Activated CD8-positive, alpha-beta T cell treated with anti-CD3 and anti-CD28 coated beads, Interleukin-2, amount 10 ng/mL, durations not matched to agents 7 days and 5 days (primary cell): ENCODE data around the gene ZNF366. TPM values are rescaled to one million over a fixed set of nuclear protein-coding genes. Genes with fewer than 3 reads are reported as not detected.

Experiments used
- ATAC-seq: fragments of 150-1000 bp; cut with Tn5 transposase; one replicate; pipeline ENCODE4 v1.10.0; 2021; ENCODE audit warnings: moderate library complexity
- CTCF ChIA-PET: fragments of 350-600 bp; sonication (Branson Sonifier 250); formaldehyde crosslinking; loops from one replicate; lab custom pipeline; 2021; ENCODE audit warnings: antibody characterized with exemption; lab: Charles Lee
- POLR2A ChIA-PET: fragments of 350-600 bp; sonication (Branson Sonifier 250); formaldehyde crosslinking; loops from one replicate; lab custom pipeline; 2021; ENCODE audit warnings: antibody characterized with exemption; lab: Charles Lee
- DNase-seq: peaks from one replicate; pipeline ENCODE4 v3.0.0-alpha.2; 2020
- H3K27ac Mint-ChIP-seq: one replicate; pipeline ENCODE4 v1.8.0; 2021; ENCODE audit warnings: mild to moderate bottlenecking, mixed read lengths
- H3K27me3 Mint-ChIP-seq: one replicate; pipeline ENCODE4 v1.8.0; 2021; ENCODE audit warnings: low read depth, mixed read lengths
- H3K36me3 Mint-ChIP-seq: one replicate; pipeline ENCODE4 v1.8.0; 2021; ENCODE audit warnings: low read depth, mixed read lengths
- H3K4me1 Mint-ChIP-seq: one replicate; pipeline ENCODE4 v1.8.0; 2021; ENCODE audit warnings: low read depth, mixed read lengths
- H3K4me3 Mint-ChIP-seq: one replicate; pipeline ENCODE4 v1.8.0; 2021; ENCODE audit warnings: mild to moderate bottlenecking, mixed read lengths
- H3K9me3 Mint-ChIP-seq: one replicate; pipeline ENCODE4 v1.8.0; 2022; ENCODE audit warnings: mixed read lengths; ENCODE audit not compliant: insufficient read depth
- total RNA-seq, 2 experiments: library from RNA; stranded (reverse); gene quantifications; one replicate each; pipeline ENCODE4 v1.2.3, GENCODE V29; 2021

ZNF366 gene
- total RNA-seq, 2 experiments from 2014 or later = not detected

- CTCF ChIA-PET = interaction anchor here (2.1 kb wide), 1 partner anchor 67 kb away, joined by 4 read pairs; no protein-coding TSS in a partner anchor
- POLR2A ChIA-PET = no interaction called here
- H3K36me3 Mint-ChIP-seq = no peaks in the 10 kb centered on the region
- no peak overlapping the region for H3K4me3 Mint-ChIP-seq
- no peaks in the 10 kb centered on the region for H3K4me1 Mint-ChIP-seq
- no peaks in the 10 kb centered on the region for H3K9me3 Mint-ChIP-seq
- no peak for DNase-seq
- H3K27ac Mint-ChIP-seq = no peak overlapping the region
- H3K27me3 Mint-ChIP-seq = peaks cover 9% of the 10 kb centered on the region
- ATAC-seq = no peak
Observed at GRCh38 chr5:72433522-72433921, 73.7 kb downstream of the ZNF366 start.

DNA sequence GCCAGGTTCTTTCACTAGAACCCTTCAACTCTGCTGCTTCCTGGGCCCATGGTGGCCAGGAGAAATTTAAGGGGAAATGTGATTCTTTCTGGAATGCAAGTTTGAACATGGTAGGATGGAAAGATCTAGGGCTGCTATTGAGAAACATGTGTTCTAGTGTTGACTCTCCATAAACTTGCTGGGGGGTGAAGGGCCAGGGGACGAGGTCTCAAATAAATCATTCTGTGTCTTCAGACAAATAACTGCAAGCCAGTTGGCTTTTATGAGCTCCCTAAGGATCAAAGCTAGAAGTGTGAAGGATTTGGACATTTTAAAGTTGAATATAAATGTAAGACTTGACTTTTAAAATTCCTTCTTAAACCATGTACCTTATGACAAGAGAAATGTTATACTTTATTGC, 78.5 kb downstream of the ZNF366 start:
- no peaks in the 10 kb centered on the region for H3K4me1 Mint-ChIP-seq
- H3K36me3 Mint-ChIP-seq = no peaks in the 10 kb centered on the region
- no peak overlapping the region for H3K4me3 Mint-ChIP-seq
- peaks cover 20% of the 10 kb centered on the region for H3K27me3 Mint-ChIP-seq
- ATAC-seq (no peak), DNase-seq (no peak)
- H3K27ac Mint-ChIP-seq = no peak overlapping the region
- POLR2A ChIA-PET = no interaction called here
- no peaks in the 10 kb centered on the region for H3K9me3 Mint-ChIP-seq
- CTCF ChIA-PET = no interaction called here

DNA sequence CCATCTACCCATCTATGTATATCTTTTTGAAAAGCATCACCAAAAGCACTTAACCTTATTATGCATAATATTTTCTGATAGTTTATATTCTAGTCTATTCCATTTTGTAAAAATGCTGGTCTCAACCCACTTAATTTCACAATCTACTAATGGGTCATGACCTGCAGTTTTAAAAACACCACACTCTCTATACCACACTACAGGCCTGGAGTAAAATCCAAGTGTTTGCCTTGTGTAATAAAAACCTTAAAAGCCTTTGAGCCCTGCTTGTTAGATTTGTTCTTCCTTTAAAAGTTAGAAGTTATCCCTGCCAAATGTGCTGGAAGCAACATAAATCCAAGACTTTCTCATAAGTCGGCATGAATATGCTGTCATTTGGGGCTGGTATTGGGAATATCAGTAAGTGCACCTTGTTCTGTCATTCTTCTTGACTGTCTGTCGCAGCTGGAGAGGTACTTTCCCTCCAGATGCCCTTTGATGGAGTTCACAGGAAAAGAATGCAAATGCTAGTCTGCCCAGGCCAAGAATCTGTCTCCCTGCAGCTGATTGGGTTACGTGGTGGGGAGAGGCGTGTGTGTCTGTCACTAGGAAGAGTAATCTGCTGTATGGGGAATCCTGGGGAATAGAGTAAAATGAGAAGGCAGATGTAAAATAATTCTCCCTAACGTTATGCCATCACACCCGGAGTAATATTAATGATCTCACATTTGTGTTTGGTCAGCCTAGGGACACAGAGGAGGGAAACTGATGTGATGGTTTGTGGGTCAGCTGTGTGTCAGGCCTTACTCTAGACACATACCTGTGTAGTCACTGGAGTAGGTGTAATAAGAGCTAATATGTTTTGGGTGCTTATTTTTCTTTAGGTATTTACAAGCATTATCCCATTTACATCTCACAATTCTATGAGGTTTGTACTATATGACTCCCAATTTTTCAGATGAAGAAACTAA, 79.4 kb downstream of the ZNF366 start:
- Mint-ChIP-seq H3K4me1 (no peaks in the 10 kb centered on the region), H3K36me3 (no peaks in the 10 kb centered on the region), H3K4me3 (no peak overlapping the region), H3K27ac (no peak overlapping the region), H3K27me3 (peaks cover 20% of the 10 kb centered on the region), H3K9me3 (no peaks in the 10 kb centered on the region)
- POLR2A ChIA-PET = no interaction called here
- CTCF ChIA-PET = interaction anchor here (0.6 kb wide), 1 partner anchor 62 kb away, joined by 3 read pairs; no protein-coding TSS in a partner anchor
- ATAC-seq (no peak), DNase-seq (no peak)

DNA sequence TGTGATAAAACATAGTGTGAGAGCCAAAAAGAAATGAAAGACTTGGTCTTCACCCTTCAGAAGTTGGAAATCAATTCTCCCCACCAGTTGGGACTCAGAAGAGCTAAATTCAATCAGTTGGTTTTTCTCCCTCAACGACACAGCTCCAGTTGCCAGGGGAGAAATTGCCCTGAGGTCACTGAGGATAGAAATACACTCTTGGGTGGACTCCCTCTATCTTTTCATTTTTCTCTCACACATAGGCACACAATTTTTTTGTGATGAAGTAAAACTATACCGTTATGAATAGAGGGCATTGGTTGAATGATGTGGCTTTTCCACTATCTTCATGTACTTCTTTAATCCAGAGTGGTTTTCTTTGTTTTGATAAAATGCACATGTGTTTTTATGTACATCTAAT, 80.2 kb downstream of the ZNF366 start:
- ChIA-PET CTCF (no interaction called here), POLR2A (no interaction called here)
- Mint-ChIP-seq H3K27ac (no peak overlapping the region), H3K36me3 (no peaks in the 10 kb centered on the region), H3K4me3 (no peak overlapping the region), H3K9me3 (no peaks in the 10 kb centered on the region), H3K4me1 (no peaks in the 10 kb centered on the region), H3K27me3 (peaks cover 22% of the 10 kb centered on the region)
- ATAC-seq (no peak), DNase-seq (no peak)

GRCh38 chr5:72426019-72426418, 81.2 kb downstream of the ZNF366 start:
- no peaks in the 10 kb centered on the region for H3K36me3 Mint-ChIP-seq
- H3K4me1 Mint-ChIP-seq = no peaks in the 10 kb centered on the region
- DNase-seq = no peak
- POLR2A ChIA-PET = no interaction called here
- no peak for ATAC-seq
- peaks cover 22% of the 10 kb centered on the region for H3K27me3 Mint-ChIP-seq
- CTCF ChIA-PET = no interaction called here
- H3K4me3 Mint-ChIP-seq = no peak overlapping the region
- H3K27ac Mint-ChIP-seq = no peak overlapping the region
- H3K9me3 Mint-ChIP-seq = no peaks in the 10 kb centered on the region

- peaks cover 6% of the 10 kb centered on the region for H3K27me3 Mint-ChIP-seq
- H3K4me3 Mint-ChIP-seq = no peak overlapping the region
- H3K36me3 Mint-ChIP-seq = no peaks in the 10 kb centered on the region
- DNase-seq (no peak), ATAC-seq (no peak)
- POLR2A ChIA-PET = no interaction called here
- H3K9me3 Mint-ChIP-seq = no peaks in the 10 kb centered on the region
- H3K27ac Mint-ChIP-seq = no peak overlapping the region
- CTCF ChIA-PET = no interaction called here
- no peaks in the 10 kb centered on the region for H3K4me1 Mint-ChIP-seq
Observed at GRCh38 chr5:72418271-72418670, 88.9 kb downstream of the ZNF366 start.

DNA sequence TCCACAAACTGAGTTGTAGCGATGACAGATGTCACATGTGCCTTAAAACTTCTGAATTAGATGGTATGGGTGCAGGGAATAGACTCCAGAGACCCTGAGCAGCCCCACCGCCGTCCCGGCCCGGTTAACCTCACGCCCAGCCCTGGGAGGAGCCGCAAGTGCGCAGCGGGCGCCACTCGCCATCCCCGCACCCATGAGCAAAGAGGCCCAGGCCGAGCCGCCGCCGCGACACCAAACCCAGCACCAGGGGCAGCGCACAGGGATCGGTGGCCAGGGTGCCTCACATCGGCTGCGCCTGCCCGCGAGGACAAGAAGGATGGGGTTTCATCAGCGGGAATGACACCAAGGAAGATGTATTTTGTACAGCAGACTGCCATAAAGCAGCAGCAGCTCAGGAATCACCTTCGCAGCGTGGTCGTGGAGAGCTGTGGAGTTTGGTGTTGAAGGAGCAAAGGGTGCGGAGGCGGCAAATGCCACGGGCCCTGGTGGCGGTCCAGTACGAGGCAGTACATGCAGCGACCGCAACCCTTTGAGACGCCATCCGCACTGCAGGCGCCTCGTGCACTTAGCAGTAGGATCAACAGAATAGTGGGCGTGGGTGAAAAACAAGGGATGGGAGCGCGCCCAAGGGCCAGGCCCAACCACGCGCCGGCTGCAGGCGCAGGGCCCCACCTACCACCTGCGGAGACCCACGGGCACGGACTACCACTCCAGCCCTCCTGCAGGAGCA, 89.7 kb downstream of the ZNF366 start:
- H3K4me1 Mint-ChIP-seq = no peaks in the 10 kb centered on the region
- DNase-seq (no peak), ATAC-seq (no peak)
- no peaks in the 10 kb centered on the region for H3K36me3 Mint-ChIP-seq
- H3K27ac Mint-ChIP-seq = no peak overlapping the region
- H3K4me3 Mint-ChIP-seq = no peak overlapping the region
- ChIA-PET POLR2A (no interaction called here), CTCF (no interaction called here)
- no peaks in the 10 kb centered on the region for H3K9me3 Mint-ChIP-seq
- H3K27me3 Mint-ChIP-seq = peaks cover 6% of the 10 kb centered on the region

- DNase-seq (no peak), ATAC-seq (no peak)
- ChIA-PET CTCF (no interaction called here), POLR2A (no interaction called here)
- Mint-ChIP-seq H3K4me1 (no peaks in the 10 kb centered on the region), H3K36me3 (no peaks in the 10 kb centered on the region), H3K9me3 (no peaks in the 10 kb centered on the region), H3K4me3 (no peak overlapping the region), H3K27ac (no peak overlapping the region), H3K27me3 (peaks cover 4% of the 10 kb centered on the region)
Observed at GRCh38 chr5:72415616-72416325, 91.4 kb downstream of the ZNF366 start.

DNA sequence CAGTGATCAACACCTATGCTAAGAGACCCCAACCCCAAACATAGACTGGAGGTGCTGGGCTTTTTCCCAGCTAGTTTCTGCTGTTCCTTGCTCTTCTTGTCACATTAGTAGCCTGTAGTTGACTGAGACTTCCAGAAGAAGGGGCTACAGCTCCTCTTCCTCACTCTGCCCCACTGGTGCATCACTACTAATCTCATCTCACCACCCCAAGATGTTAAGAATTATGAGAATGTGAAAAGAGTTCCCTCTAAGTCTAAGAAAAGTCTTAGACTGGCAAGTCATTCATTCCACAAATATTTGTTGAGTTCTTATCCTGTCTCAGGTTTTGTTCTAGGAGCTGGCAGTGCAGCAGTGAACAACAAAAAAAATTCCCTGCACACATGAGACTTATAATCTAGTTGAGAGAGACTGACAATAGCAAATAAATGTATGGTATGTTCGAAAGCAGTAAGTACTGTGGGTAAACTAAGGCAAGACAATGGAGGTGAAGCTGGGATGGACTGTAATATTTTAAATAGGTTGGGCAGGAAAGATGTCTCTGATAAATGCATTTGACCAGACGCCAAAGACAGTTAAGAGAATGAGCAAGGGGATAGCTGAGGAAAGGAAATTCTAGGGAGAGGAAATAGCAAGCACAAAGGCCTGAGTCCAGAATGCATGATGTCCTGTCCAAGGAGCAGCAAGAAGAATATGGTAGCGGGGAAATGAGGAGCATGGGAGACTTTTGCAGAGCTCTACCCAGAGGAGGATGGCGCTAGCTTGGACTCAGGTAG, 94.7 kb downstream of the ZNF366 start:
- H3K27ac Mint-ChIP-seq = no peak overlapping the region
- H3K36me3 Mint-ChIP-seq = no peaks in the 10 kb centered on the region
- ChIA-PET CTCF (no interaction called here), POLR2A (no interaction called here)
- no peaks in the 10 kb centered on the region for H3K9me3 Mint-ChIP-seq
- ATAC-seq = no peak
- H3K4me1 Mint-ChIP-seq = no peaks in the 10 kb centered on the region
- peaks cover 6% of the 10 kb centered on the region for H3K27me3 Mint-ChIP-seq
- H3K4me3 Mint-ChIP-seq = no peak overlapping the region
- no peak for DNase-seq

- DNase-seq (no peak), ATAC-seq (no peak)
- H3K27ac Mint-ChIP-seq = no peak overlapping the region
- ChIA-PET CTCF (no interaction called here), POLR2A (no interaction called here)
- no peaks in the 10 kb centered on the region for H3K36me3 Mint-ChIP-seq
- H3K4me1 Mint-ChIP-seq = no peaks in the 10 kb centered on the region
- H3K27me3 Mint-ChIP-seq = peaks cover 6% of the 10 kb centered on the region
- H3K9me3 Mint-ChIP-seq = no peaks in the 10 kb centered on the region
- no peak overlapping the region for H3K4me3 Mint-ChIP-seq
Observed at GRCh38 chr5:72410688-72411295, 96.4 kb downstream of the ZNF366 start.

DNA sequence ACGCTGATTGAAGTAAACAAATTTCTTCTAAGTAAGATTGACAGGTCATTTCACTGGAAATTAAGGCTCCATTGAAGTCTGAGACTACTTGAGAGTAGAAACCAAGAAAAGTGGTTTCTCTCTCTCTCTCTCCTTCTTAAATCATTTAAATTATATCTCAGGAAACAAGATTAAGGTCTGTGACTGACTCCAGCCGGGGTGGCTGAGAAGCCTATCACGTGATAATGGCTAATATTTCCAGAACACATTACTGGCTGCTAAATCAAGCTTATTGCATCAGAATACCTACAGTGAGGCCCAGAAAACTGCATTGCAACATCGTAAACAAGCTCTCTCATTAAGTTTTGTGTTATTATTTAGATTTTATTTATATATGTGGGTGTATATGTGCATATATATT, 98.6 kb downstream of the ZNF366 start:
- ATAC-seq (no peak), DNase-seq (no peak)
- H3K9me3 Mint-ChIP-seq = peaks cover 2% of the 10 kb centered on the region
- ChIA-PET POLR2A (no interaction called here), CTCF (no interaction called here)
- H3K27me3 Mint-ChIP-seq = peaks cover 2% of the 10 kb centered on the region
- no peak overlapping the region for H3K4me3 Mint-ChIP-seq
- H3K4me1 Mint-ChIP-seq = no peaks in the 10 kb centered on the region
- no peak overlapping the region for H3K27ac Mint-ChIP-seq
- H3K36me3 Mint-ChIP-seq = no peaks in the 10 kb centered on the region
